Prostate gland (tissue), 2 donors: ENCODE results near the gene ACOXL.

Experiments used
- CTCF ChIP-seq, 4 experiments: fragments of 200-600 bp in 2 of 4; fragments of 450-650 bp in 2 of 4; sonication (generic) in 2 of 4; IDR thresholded peaks; 1 replicate in 3 of 4; 2 replicates in 1 of 4; pipeline ENCODE4 v1.5.1; 2016 to 2019; ENCODE audit warnings: antibody characterized with exemption in 4 of 4, mild to moderate bottlenecking in 2 of 4, moderate library complexity in 2 of 4
- POLR2A ChIP-seq: fragments of 450-650 bp; IDR thresholded peaks from one replicate; pipeline ENCODE4 v1.6.1; 2016; ENCODE audit warnings: antibody characterized with exemption, mild to moderate bottlenecking

DNA sequence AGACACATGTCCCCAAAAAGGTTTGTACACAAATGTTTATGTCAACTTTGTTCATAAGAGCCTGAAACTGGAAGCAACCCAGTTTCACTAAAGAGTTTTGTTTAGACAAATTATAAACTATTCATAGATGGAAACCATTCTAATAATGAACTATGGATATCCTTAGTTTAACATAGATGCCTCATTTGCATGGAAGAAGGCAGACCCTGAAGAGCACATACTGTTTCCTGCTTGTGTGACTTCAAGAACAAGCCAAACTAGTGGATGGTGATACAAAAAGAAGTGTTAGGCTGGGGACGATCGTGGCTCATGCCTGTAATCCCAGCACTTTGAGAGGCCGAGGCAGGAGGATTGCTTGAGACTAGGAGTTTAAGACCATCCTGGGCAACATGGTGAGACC is 48.1 kb downstream of the ACOXL start:
- no peak for TF ChIP-seq CTCF (IDR thresholded peaks at IDR 0.05)
- no peak for TF ChIP-seq POLR2A
